Measurements from ENCODE around the gene DIRAS3.

GRCh38 chr1:68057050-68057449, 6.6 kb upstream of the DIRAS3 start:
- TF ChIP-seq, protein P1, sequence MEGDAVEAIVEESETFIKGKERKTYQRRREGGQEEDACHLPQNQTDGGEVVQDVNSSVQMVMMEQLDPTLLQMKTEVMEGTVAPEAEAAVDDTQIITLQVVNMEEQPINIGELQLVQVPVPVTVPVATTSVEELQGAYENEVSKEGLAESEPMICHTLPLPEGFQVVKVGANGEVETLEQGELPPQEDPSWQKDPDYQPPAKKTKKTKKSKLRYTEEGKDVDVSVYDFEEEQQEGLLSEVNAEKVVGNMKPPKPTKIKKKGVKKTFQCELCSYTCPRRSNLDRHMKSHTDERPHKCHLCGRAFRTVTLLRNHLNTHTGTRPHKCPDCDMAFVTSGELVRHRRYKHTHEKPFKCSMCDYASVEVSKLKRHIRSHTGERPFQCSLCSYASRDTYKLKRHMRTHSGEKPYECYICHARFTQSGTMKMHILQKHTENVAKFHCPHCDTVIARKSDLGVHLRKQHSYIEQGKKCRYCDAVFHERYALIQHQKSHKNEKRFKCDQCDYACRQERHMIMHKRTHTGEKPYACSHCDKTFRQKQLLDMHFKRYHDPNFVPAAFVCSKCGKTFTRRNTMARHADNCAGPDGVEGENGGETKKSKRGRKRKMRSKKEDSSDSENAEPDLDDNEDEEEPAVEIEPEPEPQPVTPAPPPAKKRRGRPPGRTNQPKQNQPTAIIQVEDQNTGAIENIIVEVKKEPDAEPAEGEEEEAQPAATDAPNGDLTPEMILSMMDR (IDR thresholded peaks at IDR 0.05), result no peak
- no peak for TF ChIP-seq POLR2A (IDR thresholded peaks at IDR 0.05)

Data from testis (tissue), 2 donors.